ENCODE measurements around the gene DYNLT5. TPM values are rescaled to one million over a fixed set of nuclear protein-coding genes. Genes with fewer than 3 reads are reported as not detected.

Gene DYNLT5
- total RNA-seq, 1 donor, result 1.4 TPM

DNA sequence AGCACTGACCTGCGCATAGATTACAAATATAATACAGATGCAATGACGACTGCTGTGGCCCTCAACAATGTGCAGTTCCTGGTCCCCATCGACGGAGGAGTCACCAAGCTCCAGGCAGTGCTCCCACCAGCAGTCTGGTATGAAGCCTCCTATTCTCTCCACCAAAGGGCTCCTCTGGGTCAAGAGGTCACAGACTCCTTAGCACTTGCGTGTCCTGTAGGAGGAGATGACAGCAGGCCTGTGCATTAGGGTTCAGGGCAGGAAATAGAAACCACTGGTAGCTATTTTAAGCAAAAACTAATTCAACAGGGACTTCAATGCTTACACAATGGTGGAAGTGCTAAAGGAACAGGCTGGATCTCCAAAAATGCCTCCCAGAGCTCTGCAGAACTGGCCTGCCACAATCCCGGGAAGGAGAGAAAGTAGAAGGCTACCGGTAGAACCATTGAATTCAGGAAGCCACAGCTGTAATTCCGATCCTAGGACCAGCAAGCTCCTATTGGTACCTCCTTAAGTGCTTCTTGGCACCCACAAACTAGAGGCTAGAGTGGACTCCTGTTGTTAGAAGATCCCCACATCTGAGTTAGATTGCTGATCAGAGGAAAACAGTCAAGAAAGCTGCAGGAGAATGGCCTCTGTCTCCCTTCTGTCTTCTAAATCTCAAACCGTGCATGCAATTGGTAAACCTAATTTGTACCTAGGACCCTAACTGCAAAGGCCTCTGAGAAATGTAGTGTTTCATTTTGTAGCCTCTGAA lies 12.7 kb upstream of the DYNLT5 start:
- peaks cover 8% of the 10 kb centered on the region for H3K4me1 ChIP-seq (ENCODE audit: insufficient read depth, low read length)
- H3K27ac ChIP-seq (ENCODE audit: low read depth, low read length), result peak overlapping the region; percentile 5
- no peaks in the 10 kb centered on the region for H3K27me3 ChIP-seq (ENCODE audit: insufficient read depth, low read length)
- peak overlapping the region; percentile 12 for H3K4me2 ChIP-seq (ENCODE audit: insufficient read depth, low read length)
- H3K36me3 ChIP-seq (ENCODE audit: insufficient read depth, low read length), result no peaks in the 10 kb centered on the region
- no peaks in the 10 kb centered on the region for H4K20me1 ChIP-seq (ENCODE audit: insufficient read depth, low read length)
- peak overlapping the region; percentile 73 for H2AFZ ChIP-seq (ENCODE audit: low read length)
- H3K9me3 ChIP-seq (ENCODE audit: low read depth, low read length), result no peaks in the 10 kb centered on the region
- DNase-seq (ENCODE audit: insufficient read length, low spot score, missing footprints), result no peak
- no peak for TF ChIP-seq CTCF (IDR thresholded peaks at IDR 0.05; ENCODE audit: extremely low read depth, low read depth, low read length)
- H3K79me2 ChIP-seq (ENCODE audit: insufficient read depth, low read length), result no peaks in the 10 kb centered on the region
- no peak overlapping the region for H3K4me3 ChIP-seq (ENCODE audit: insufficient read depth, low read length)

GRCh38 chr1:66745451-66745850 lies 6.8 kb upstream of the DYNLT5 start:
- H3K4me3 ChIP-seq (ENCODE audit: insufficient read depth, low read length), result no peak overlapping the region
- H3K27me3 ChIP-seq (ENCODE audit: insufficient read depth, low read length), result no peaks in the 10 kb centered on the region
- peaks cover 28% of the 10 kb centered on the region for H3K4me1 ChIP-seq (ENCODE audit: insufficient read depth, low read length)
- H3K27ac ChIP-seq (ENCODE audit: low read depth, low read length), result no peak overlapping the region
- DNase-seq (ENCODE audit: insufficient read length, low spot score, missing footprints), result peak; percentile 73
- H3K9me3 ChIP-seq (ENCODE audit: low read depth, low read length), result no peaks in the 10 kb centered on the region
- H3K4me2 ChIP-seq (ENCODE audit: insufficient read depth, low read length), result no peak overlapping the region
- no peak for TF ChIP-seq CTCF (IDR thresholded peaks at IDR 0.05; ENCODE audit: extremely low read depth, low read depth, low read length)
- no peaks in the 10 kb centered on the region for H3K36me3 ChIP-seq (ENCODE audit: insufficient read depth, low read length)
- H2AFZ ChIP-seq (ENCODE audit: low read length), result no peak overlapping the region
- no peaks in the 10 kb centered on the region for H4K20me1 ChIP-seq (ENCODE audit: insufficient read depth, low read length)
- no peaks in the 10 kb centered on the region for H3K79me2 ChIP-seq (ENCODE audit: insufficient read depth, low read length)

GRCh38 chr1:66747501-66747900 lies 4.8 kb upstream of the DYNLT5 start:
- no peaks in the 10 kb centered on the region for H3K79me2 ChIP-seq (ENCODE audit: insufficient read depth, low read length)
- peak overlapping the region; percentile 14 for H3K4me2 ChIP-seq (ENCODE audit: insufficient read depth, low read length)
- H3K9me3 ChIP-seq (ENCODE audit: low read depth, low read length), result no peaks in the 10 kb centered on the region
- no peak for DNase-seq (ENCODE audit: insufficient read length, low spot score, missing footprints)
- H3K36me3 ChIP-seq (ENCODE audit: insufficient read depth, low read length), result no peaks in the 10 kb centered on the region
- H3K27me3 ChIP-seq (ENCODE audit: insufficient read depth, low read length), result no peaks in the 10 kb centered on the region
- H3K4me1 ChIP-seq (ENCODE audit: insufficient read depth, low read length), result peaks cover 28% of the 10 kb centered on the region
- H3K4me3 ChIP-seq (ENCODE audit: insufficient read depth, low read length), result no peak overlapping the region
- TF ChIP-seq CTCF (IDR thresholded peaks at IDR 0.05; ENCODE audit: extremely low read depth, low read depth, low read length), result no peak
- peak overlapping the region; percentile 35 for H3K27ac ChIP-seq (ENCODE audit: low read depth, low read length)
- no peak overlapping the region for H2AFZ ChIP-seq (ENCODE audit: low read length)
- no peaks in the 10 kb centered on the region for H4K20me1 ChIP-seq (ENCODE audit: insufficient read depth, low read length)

DNA sequence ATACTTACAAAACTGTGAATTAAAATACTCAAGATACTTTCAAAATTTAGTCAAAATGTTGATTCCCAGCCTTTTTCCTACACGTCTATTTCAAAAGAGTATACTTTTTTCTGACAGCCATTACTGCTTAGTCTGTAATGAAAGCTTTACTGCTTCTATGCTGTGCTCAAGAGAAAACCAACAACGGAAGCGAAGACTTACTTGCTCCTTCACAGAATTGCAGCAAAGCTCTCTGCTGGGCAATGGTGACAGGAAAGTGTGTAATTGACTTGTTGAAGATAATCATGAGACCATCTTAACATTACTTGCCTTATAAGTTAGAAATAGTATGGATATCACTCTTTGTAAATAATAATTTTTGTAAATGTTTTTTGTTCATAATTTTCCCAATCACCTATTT lies 1.7 kb upstream of the DYNLT5 start:
- no peaks in the 10 kb centered on the region for H3K79me2 ChIP-seq (ENCODE audit: insufficient read depth, low read length)
- no peaks in the 10 kb centered on the region for H4K20me1 ChIP-seq (ENCODE audit: insufficient read depth, low read length)
- TF ChIP-seq CTCF (IDR thresholded peaks at IDR 0.05; ENCODE audit: extremely low read depth, low read depth, low read length), result no peak
- H2AFZ ChIP-seq (ENCODE audit: low read length), result no peak overlapping the region
- H3K4me2 ChIP-seq (ENCODE audit: insufficient read depth, low read length), result no peak overlapping the region
- H3K9me3 ChIP-seq (ENCODE audit: low read depth, low read length), result no peaks in the 10 kb centered on the region
- H3K27me3 ChIP-seq (ENCODE audit: insufficient read depth, low read length), result no peaks in the 10 kb centered on the region
- no peaks in the 10 kb centered on the region for H3K36me3 ChIP-seq (ENCODE audit: insufficient read depth, low read length)
- peaks cover 34% of the 10 kb centered on the region for H3K4me1 ChIP-seq (ENCODE audit: insufficient read depth, low read length)
- no peak overlapping the region for H3K4me3 ChIP-seq (ENCODE audit: insufficient read depth, low read length)
- no peak overlapping the region for H3K27ac ChIP-seq (ENCODE audit: low read depth, low read length)
- no peak for DNase-seq (ENCODE audit: insufficient read length, low spot score, missing footprints)
